ENCODE data around the gene PRKG1. TPM values are rescaled to one million over a fixed set of nuclear protein-coding genes. Genes with fewer than 3 reads are reported as not detected.

Gene PRKG1
- total RNA-seq, 1 experiment from 2014 or later: 10.4 TPM

- H2BK15ac ChIP-seq (ENCODE audit: low read depth, low read length): no peak overlapping the region
- Mint-ChIP-seq H3K27ac (peak overlapping the region in 1 of 3 experiments; percentile 71; a peak in 1 of 7 replicates), H3K36me3 (ENCODE audit: insufficient read depth in 1 of 3, low read depth in 3 of 3) (peaks cover 2 to 12% (median 4%) of the 10 kb centered on the region in 3 experiments; a peak in 5 of 7 replicates), H3K4me1 (peaks cover 0 to 11% of the 10 kb centered on the region in 2 experiments; a peak in 3 of 4 replicates), H3K9me3 (peaks cover 5 to 7% of the 10 kb centered on the region in 2 experiments; a peak in 4 of 5 replicates), H3K4me3 (no peak overlapping the region), H3K27me3 (ENCODE audit: low read depth) (no peaks in the 10 kb centered on the region)
- H3K79me1 ChIP-seq (ENCODE audit: insufficient read depth, low read depth, low read length, poor library complexity, severe bottlenecking): no peaks in the 10 kb centered on the region
- H4K8ac ChIP-seq (replicated peaks; ENCODE audit: insufficient read length, low read depth, low read length): no peak overlapping the region
- H3K4me1 ChIP-seq (ENCODE audit: insufficient read depth, low read length): no peaks in the 10 kb centered on the region
- no peak overlapping the region for H3K56ac ChIP-seq (ENCODE audit: insufficient read length, low read depth, low read length)
- H4K20me1 ChIP-seq (ENCODE audit: control insufficient read depth, insufficient read depth, insufficient read length): no peaks in the 10 kb centered on the region
- no peak overlapping the region for H3K27ac ChIP-seq (ENCODE audit: insufficient read length, low read depth, low read length)
- H3K14ac ChIP-seq (ENCODE audit: insufficient read depth, low read length): no peak overlapping the region
- H2BK20ac ChIP-seq (ENCODE audit: low read depth, low read length, poor library complexity, severe bottlenecking): no peak overlapping the region
- H2BK12ac ChIP-seq (ENCODE audit: insufficient read length, low read depth, low read length): no peak overlapping the region
- no peak overlapping the region for H2BK5ac ChIP-seq (ENCODE audit: insufficient read length, low read length)
- H4K5ac ChIP-seq (ENCODE audit: insufficient read length, low read depth, low read length): no peak overlapping the region
- no peak overlapping the region for H3K9ac ChIP-seq (ENCODE audit: extremely low read depth, insufficient read length, low read length)
- H3K23ac ChIP-seq (ENCODE audit: insufficient read length, low read depth, low read length): no peak overlapping the region
- no peaks in the 10 kb centered on the region for H3K9me3 ChIP-seq (ENCODE audit: control insufficient read depth, low read depth, low read length)
- H2AK5ac ChIP-seq (ENCODE audit: insufficient read length, low read length): no peak overlapping the region
- no peak overlapping the region for H3K4ac ChIP-seq (ENCODE audit: low read depth, low read length)
- no peak overlapping the region for H2AFZ ChIP-seq (ENCODE audit: low read length)
- H3K18ac ChIP-seq (ENCODE audit: insufficient read length, low read depth, low read length): no peak overlapping the region
- no peak overlapping the region for H4K91ac ChIP-seq (ENCODE audit: insufficient read length, low read depth, low read length)
- TF ChIP-seq, protein P1, sequence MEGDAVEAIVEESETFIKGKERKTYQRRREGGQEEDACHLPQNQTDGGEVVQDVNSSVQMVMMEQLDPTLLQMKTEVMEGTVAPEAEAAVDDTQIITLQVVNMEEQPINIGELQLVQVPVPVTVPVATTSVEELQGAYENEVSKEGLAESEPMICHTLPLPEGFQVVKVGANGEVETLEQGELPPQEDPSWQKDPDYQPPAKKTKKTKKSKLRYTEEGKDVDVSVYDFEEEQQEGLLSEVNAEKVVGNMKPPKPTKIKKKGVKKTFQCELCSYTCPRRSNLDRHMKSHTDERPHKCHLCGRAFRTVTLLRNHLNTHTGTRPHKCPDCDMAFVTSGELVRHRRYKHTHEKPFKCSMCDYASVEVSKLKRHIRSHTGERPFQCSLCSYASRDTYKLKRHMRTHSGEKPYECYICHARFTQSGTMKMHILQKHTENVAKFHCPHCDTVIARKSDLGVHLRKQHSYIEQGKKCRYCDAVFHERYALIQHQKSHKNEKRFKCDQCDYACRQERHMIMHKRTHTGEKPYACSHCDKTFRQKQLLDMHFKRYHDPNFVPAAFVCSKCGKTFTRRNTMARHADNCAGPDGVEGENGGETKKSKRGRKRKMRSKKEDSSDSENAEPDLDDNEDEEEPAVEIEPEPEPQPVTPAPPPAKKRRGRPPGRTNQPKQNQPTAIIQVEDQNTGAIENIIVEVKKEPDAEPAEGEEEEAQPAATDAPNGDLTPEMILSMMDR (conservative IDR thresholded peaks at IDR 0.05): no peak
- no peaks in the 10 kb centered on the region for H3K23me2 ChIP-seq (ENCODE audit: insufficient read length, low read depth, low read length, poor library complexity, severe bottlenecking)
- H3K4me2 ChIP-seq (ENCODE audit: insufficient read depth, insufficient read length, low read length): no peak overlapping the region
- H2BK120ac ChIP-seq (ENCODE audit: low read depth, low read length, poor library complexity, severe bottlenecking): no peak overlapping the region
- no peak overlapping the region for H3T11ph ChIP-seq (ENCODE audit: low read length)
- no peak for DNase-seq
- no peaks in the 10 kb centered on the region for H3K79me2 ChIP-seq (ENCODE audit: insufficient read depth, low read length)
- WGBS (ENCODE audit: extremely low coverage, insufficient read length, low lambda C conversion rate): no CpG with 5 or more reads among the region's 2 CpGs
- no peaks in the 10 kb centered on the region for H3K27me3 ChIP-seq (ENCODE audit: insufficient read depth, low read length)
These were observed 611.5 kb downstream of the PRKG1 start for GRCh38 chr10:51685768-51686167.

All from H9 (cell line).